Measurements from ENCODE around the gene COQ8A.

GRCh38 chr1:227037121-227037520 is 97.0 kb downstream of the COQ8A start:
- TF ChIP-seq CTCF (IDR thresholded peaks at IDR 0.05) (no peak), ATF3 (CRISPR knock-in tag; conservative IDR thresholded peaks at IDR 0.05) (no peak), NR3C1 (CRISPR knock-in tag; conservative IDR thresholded peaks at IDR 0.05; ENCODE audit: low read depth) (no peak), ZNF138 (CRISPR knock-in tag; conservative IDR thresholded peaks at IDR 0.05) (no peak), SMAD4 (CRISPR knock-in tag; IDR thresholded peaks at IDR 0.05) (no peak), STAT6 (CRISPR knock-in tag; conservative IDR thresholded peaks at IDR 0.05; ENCODE audit: low read depth) (no peak), ETV6 (CRISPR knock-in tag; IDR thresholded peaks at IDR 0.05) (no peak), MXD4 (CRISPR knock-in tag; IDR thresholded peaks at IDR 0.05; ENCODE audit: borderline replicate concordance) (no peak)
- TF ChIP-seq, protein P1, sequence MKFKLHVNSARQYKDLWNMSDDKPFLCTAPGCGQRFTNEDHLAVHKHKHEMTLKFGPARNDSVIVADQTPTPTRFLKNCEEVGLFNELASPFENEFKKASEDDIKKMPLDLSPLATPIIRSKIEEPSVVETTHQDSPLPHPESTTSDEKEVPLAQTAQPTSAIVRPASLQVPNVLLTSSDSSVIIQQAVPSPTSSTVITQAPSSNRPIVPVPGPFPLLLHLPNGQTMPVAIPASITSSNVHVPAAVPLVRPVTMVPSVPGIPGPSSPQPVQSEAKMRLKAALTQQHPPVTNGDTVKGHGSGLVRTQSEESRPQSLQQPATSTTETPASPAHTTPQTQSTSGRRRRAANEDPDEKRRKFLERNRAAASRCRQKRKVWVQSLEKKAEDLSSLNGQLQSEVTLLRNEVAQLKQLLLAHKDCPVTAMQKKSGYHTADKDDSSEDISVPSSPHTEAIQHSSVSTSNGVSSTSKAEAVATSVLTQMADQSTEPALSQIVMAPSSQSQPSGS (CRISPR knock-in tag; IDR thresholded peaks at IDR 0.05; ENCODE audit: borderline replicate concordance, low read depth): no peak

All from WTC11 (cell line).